K562 (cell line): ENCODE data around the gene PSRC1. TPM values are rescaled to one million over a fixed set of nuclear protein-coding genes. Genes with fewer than 3 reads are reported as not detected.

Source experiments
- ELF2 ChIP-seq: fragments of 250-450 bp; sonication (Bioruptor Pico); IDR thresholded peaks from 2 replicates; pipeline ENCODE4 v1.5.0; 2021; ENCODE audit warnings: mild to moderate bottlenecking
- HNRNPK ChIP-seq: fragments of 200-400 bp; formaldehyde crosslinking; IDR thresholded peaks from one replicate; pipeline ENCODE4 v1.6.1; 2018; ENCODE audit warnings: mild to moderate bottlenecking, low read depth, low read length; ENCODE audit not compliant: poor library complexity, severe bottlenecking
- STAT5B ChIP-seq: fragments of 250-450 bp; sonication (Bioruptor Pico); IDR thresholded peaks from 2 replicates; pipeline ENCODE4 v1.8.0; 2021; ENCODE audit warnings: mild to moderate bottlenecking, inconsistent platforms
- USF1 ChIP-seq: sonication (generic); formaldehyde crosslinking; IDR thresholded peaks from 2 replicates; pipeline ENCODE4 v1.9.0; 2022; ENCODE audit warnings: mild to moderate bottlenecking, missing genetic modification reagents
- ZNF239 ChIP-seq: fragments of 250-450 bp; sonication (Bioruptor Pico); IDR thresholded peaks from 2 replicates; pipeline ENCODE4 v1.4.0; 2020; ENCODE audit warnings: mild to moderate bottlenecking
- ZNF449 ChIP-seq: fragments of 250-450 bp; sonication (Bioruptor Pico); IDR thresholded peaks from 2 replicates; pipeline ENCODE4 v1.8.0; 2022; ENCODE audit warnings: moderate library complexity, mild to moderate bottlenecking, inconsistent platforms
- ZNF740 ChIP-seq, 3 experiments: fragments of 200-800 bp in 1 of 3; sonication (Bioruptor generic) in 1 of 3; sonication (generic) in 1 of 3; formaldehyde crosslinking in 1 of 3; IDR thresholded peaks; 2 replicates each; pipeline versions ENCODE4 v1.6.1 to v1.8.0; 2016 to 2022; ENCODE audit warnings: mild to moderate bottlenecking in 2 of 3, missing compliant biosample characterization in 2 of 3, missing genetic modification characterization in 2 of 3, missing genetic modification reagents in 1 of 3
- ZNF77 ChIP-seq: fragments of 250-450 bp; sonication (Bioruptor Pico); IDR thresholded peaks from 2 replicates; pipeline ENCODE4 v1.5.0; 2020
- polyA plus RNA-seq, 8 experiments: library from polyadenylated mRNA; depleted of rRNA in 4 of 8; stranded (reverse) in 5 of 8; unstranded in 3 of 8; fragments of >200 nt; fragmentation: Nextera tagmentation in 2 of 8; fragmentation: Illumina TruSeq in 1 of 8; extraction: Ambion mirVana in 2 of 8; extraction: Trizol in 1 of 8; gene quantifications; 2 replicates each; pipeline versions ENCODE4 v1.2.1 to v1.2.3, GENCODE V29; 2011 to 2014; ENCODE audit warnings: inconsistent platforms in 1 of 8, missing spikeins in 1 of 8
- total RNA-seq, 7 experiments: library from RNA; depleted of rRNA in 6 of 7; stranded (reverse); fragments of >200 nt in 6 of 7; fragmentation: Illumina TruSeq in 2 of 7; extraction: Trizol in 2 of 7; gene quantifications; 2 replicates each; pipeline versions ENCODE4 v1.2.1 to v1.2.3, GENCODE V29; 2011 to 2021; ENCODE audit warnings: low replicate concordance in 1 of 7

Gene PSRC1
- total and polyA plus RNA-seq, 9 of the 15 experiments (the other 6 are each of a cell fraction or from before 2014, with no cell fraction given), result 6.5 to 65.2 (median 39.3) TPM

- TF ChIP-seq ZNF449 (CRISPR knock-in tag) (no peak), USF1 (CRISPR knock-in tag) (no peak), HNRNPK (no peak), ZNF239 (CRISPR knock-in tag) (no peak), STAT5B (no peak), ELF2 (CRISPR knock-in tag) (no peak), ZNF77 (no peak), ZNF740 (CRISPR knock-in tag; IDR thresholded peaks at IDR 0.05) (no peak), ZNF740 (tag; IDR thresholded peaks at IDR 0.05) (no peak)
Observed at GRCh38 chr1:109327285-109327684, 44.3 kb upstream of the PSRC1 start (continued).
